ENCODE measurements around the gene TM4SF18. TPM values are rescaled to one million over a fixed set of nuclear protein-coding genes. Genes with fewer than 3 reads are reported as not detected.

TM4SF18 gene
- total RNA-seq, 4 donors from 2014 or later = 4.1 to 13.6 (median 5.9) TPM

DNA sequence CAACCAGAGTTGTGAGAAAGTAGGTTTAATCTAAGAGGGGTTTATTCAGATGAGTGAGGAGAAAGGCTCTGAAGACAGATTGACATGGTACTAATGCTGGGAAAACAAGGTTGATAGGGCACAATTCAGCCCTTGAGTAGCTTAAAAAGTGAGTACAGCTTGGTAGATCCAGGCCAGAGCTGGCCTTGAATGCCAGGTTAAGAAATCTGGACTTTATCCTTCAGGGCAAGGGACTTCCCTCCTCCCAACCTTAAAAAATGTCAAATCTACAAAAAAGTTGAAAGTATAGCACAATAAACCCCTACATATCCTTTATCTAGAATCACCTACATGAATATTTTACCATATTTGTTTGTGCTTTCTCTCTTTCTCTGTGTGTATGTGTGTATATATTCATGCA lies 7.9 kb downstream of the TM4SF18 start:
- no peaks in the 10 kb centered on the region for H3K36me3 ChIP-seq
- ATAC-seq (no peak), DNase-seq (no peak)
- intact Hi-C loops (cut with DNase I; ENCODE audit: low total_unique reads) = no loop called here
- H3K9me3 ChIP-seq = no peaks in the 10 kb centered on the region
- no peak overlapping the region for H3K4me3 ChIP-seq
- H3K27ac ChIP-seq = no peak overlapping the region
- no peak for TF ChIP-seq POLR2A (IDR thresholded peaks at IDR 0.05)
- TF ChIP-seq, protein P1, sequence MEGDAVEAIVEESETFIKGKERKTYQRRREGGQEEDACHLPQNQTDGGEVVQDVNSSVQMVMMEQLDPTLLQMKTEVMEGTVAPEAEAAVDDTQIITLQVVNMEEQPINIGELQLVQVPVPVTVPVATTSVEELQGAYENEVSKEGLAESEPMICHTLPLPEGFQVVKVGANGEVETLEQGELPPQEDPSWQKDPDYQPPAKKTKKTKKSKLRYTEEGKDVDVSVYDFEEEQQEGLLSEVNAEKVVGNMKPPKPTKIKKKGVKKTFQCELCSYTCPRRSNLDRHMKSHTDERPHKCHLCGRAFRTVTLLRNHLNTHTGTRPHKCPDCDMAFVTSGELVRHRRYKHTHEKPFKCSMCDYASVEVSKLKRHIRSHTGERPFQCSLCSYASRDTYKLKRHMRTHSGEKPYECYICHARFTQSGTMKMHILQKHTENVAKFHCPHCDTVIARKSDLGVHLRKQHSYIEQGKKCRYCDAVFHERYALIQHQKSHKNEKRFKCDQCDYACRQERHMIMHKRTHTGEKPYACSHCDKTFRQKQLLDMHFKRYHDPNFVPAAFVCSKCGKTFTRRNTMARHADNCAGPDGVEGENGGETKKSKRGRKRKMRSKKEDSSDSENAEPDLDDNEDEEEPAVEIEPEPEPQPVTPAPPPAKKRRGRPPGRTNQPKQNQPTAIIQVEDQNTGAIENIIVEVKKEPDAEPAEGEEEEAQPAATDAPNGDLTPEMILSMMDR (IDR thresholded peaks at IDR 0.05 in 4 of 5, conservative IDR thresholded peaks at IDR 0.05 in 1 of 5) = no peak
- no peaks in the 10 kb centered on the region for H3K4me1 ChIP-seq
- in situ Hi-C loops (cut with MboI; ENCODE audit: low sequenced_read_pairs in 4 of 4) = no loop called here
- no peaks in the 10 kb centered on the region for H3K27me3 ChIP-seq

DNA sequence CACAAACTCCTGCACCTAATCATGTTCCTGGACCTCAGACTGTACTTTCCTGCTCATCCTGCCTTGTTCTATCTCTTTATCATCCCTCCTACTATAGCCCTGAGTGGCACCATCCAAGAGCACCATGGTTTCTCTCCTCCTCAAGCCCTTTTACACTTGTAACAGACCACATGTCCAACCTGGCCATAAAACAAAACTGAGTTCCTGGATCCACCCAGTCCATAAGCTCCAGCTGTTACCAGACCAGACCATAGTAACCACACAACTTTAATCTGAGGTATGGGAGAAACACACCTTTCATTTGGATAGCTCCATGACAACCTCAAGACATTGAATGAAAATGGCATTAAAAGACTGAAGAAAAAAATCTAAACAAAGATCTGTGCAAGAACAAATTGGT lies 9.1 kb downstream of the TM4SF18 start:
- intact Hi-C loops (cut with DNase I; ENCODE audit: low total_unique reads) = no loop called here
- Histone ChIP-seq H3K27me3 (no peaks in the 10 kb centered on the region), H3K4me3 (no peak overlapping the region), H3K27ac (no peak overlapping the region), H3K36me3 (no peaks in the 10 kb centered on the region), H3K9me3 (no peaks in the 10 kb centered on the region), H3K4me1 (no peaks in the 10 kb centered on the region)
- in situ Hi-C loops (cut with MboI; ENCODE audit: low sequenced_read_pairs in 4 of 4) = no loop called here
- DNase-seq (no peak), ATAC-seq (no peak)
- TF ChIP-seq, protein P1 (IDR thresholded peaks at IDR 0.05 in 4 of 5, conservative IDR thresholded peaks at IDR 0.05 in 1 of 5) = no peak
- no peak for TF ChIP-seq POLR2A (IDR thresholded peaks at IDR 0.05)

DNA sequence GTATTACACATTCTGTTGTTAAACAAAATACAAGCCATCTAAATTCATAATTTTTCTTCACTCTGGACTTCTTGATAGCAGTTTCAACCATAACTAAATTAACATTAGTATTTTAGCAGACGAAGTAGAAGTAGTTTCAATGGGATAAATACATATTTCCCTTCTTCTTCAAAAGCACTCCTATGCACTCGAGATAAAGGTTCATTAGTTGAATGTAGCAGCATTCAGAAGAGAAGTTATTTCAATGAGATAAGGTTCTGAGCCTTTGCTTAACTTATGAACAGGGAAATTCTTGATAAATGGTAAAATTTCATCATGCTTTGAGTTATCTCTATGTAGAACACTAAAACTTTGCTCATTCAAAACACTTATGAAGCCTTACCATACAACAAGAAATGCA lies 11.8 kb downstream of the TM4SF18 start:
- in situ Hi-C loops (cut with MboI; ENCODE audit: low sequenced_read_pairs in 4 of 4) = no loop called here
- H3K36me3 ChIP-seq = no peaks in the 10 kb centered on the region
- DNase-seq (no peak), ATAC-seq (no peak)
- no peak overlapping the region for H3K4me3 ChIP-seq
- no peak for TF ChIP-seq POLR2A (IDR thresholded peaks at IDR 0.05)
- TF ChIP-seq, protein P1 (IDR thresholded peaks at IDR 0.05 in 4 of 5, conservative IDR thresholded peaks at IDR 0.05 in 1 of 5) = no peak
- H3K9me3 ChIP-seq = no peaks in the 10 kb centered on the region
- no peak overlapping the region for H3K27ac ChIP-seq
- H3K4me1 ChIP-seq = no peaks in the 10 kb centered on the region
- intact Hi-C loops (cut with DNase I; ENCODE audit: low total_unique reads) = no loop called here
- H3K27me3 ChIP-seq = no peaks in the 10 kb centered on the region

DNA sequence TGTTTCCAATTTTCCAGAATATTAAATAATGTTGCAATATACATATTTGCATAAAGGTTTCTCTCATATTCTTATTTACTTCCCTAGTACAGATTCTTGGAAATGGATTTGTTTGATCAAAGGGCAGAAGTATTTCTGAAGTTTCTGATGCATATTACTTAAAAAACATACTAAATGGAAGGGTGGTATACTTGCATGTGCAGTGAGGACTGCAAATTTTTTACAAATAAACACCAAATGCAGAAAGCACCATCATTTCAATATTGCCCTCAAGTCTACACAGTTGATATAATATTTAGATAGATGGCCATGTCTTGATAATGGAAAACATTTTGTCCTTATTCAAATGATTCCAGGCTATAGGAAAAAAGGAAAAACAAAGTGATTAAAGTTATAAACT lies 12.3 kb downstream of the TM4SF18 start:
- Histone ChIP-seq H3K27ac (no peak overlapping the region), H3K4me3 (no peak overlapping the region), H3K9me3 (no peaks in the 10 kb centered on the region), H3K36me3 (no peaks in the 10 kb centered on the region), H3K4me1 (no peaks in the 10 kb centered on the region), H3K27me3 (no peaks in the 10 kb centered on the region)
- intact Hi-C loops (cut with DNase I; ENCODE audit: low total_unique reads) (no loop called here), in situ Hi-C loops (cut with MboI; ENCODE audit: low sequenced_read_pairs in 4 of 4) (no loop called here)
- TF ChIP-seq, protein P1 (IDR thresholded peaks at IDR 0.05 in 4 of 5, conservative IDR thresholded peaks at IDR 0.05 in 1 of 5) = no peak
- TF ChIP-seq POLR2A (IDR thresholded peaks at IDR 0.05) = no peak
- DNase-seq (no peak), ATAC-seq (no peak)

DNA sequence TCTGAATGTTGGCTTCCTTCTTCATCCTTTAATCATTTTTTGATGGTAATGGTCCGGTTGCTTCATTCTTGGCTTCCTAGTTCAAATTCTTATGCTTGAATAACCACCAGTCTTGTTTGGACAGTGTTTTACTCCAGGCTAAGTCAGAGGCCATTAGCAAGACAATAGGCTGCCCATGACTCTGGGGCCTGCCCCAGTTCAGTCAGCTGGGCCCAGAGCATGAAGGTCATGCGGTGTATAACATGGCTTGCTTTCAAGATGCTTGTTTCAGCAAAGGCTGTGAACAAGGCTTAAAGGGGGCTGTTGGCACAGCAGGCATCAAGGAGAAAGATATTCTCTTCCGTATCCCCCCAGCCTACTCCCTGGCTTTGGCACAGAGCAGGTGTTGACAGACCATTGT lies 13.7 kb downstream of the TM4SF18 start:
- in situ Hi-C loops (cut with MboI; ENCODE audit: low sequenced_read_pairs in 4 of 4) (no loop called here), intact Hi-C loops (cut with DNase I; ENCODE audit: low total_unique reads) (no loop called here)
- Histone ChIP-seq H3K9me3 (no peaks in the 10 kb centered on the region), H3K4me1 (peaks cover 0 to 8% of the 10 kb centered on the region in 2 donors), H3K4me3 (no peak overlapping the region), H3K36me3 (no peaks in the 10 kb centered on the region), H3K27ac (no peak overlapping the region), H3K27me3 (no peaks in the 10 kb centered on the region)
- TF ChIP-seq, protein P1 (IDR thresholded peaks at IDR 0.05 in 4 of 5, conservative IDR thresholded peaks at IDR 0.05 in 1 of 5) = no peak
- TF ChIP-seq POLR2A (IDR thresholded peaks at IDR 0.05) = no peak
- ATAC-seq = no peak
- DNase-seq = no peak

Measured in gastrocnemius medialis (tissue), 4 donors.